Measurements from ENCODE around the gene CTCFL.

Gene CTCFL

GRCh38 chr20:57507477-57507876 lies 17.5 kb downstream of the CTCFL start:
- H3K4me3 ChIP-seq (ENCODE audit: low read depth, low read length) = no peak overlapping the region
- no peak for DNase-seq (ENCODE audit: low read depth)
- TF ChIP-seq CTCF (IDR thresholded peaks at IDR 0.05; ENCODE audit: low read depth, low read length, missing control alignments) = no peak

GRCh38 chr20:57505979-57506378 lies 19.0 kb downstream of the CTCFL start:
- no peak for DNase-seq (ENCODE audit: low read depth)
- no peak overlapping the region for H3K4me3 ChIP-seq (ENCODE audit: low read depth, low read length)
- no peak for TF ChIP-seq CTCF (IDR thresholded peaks at IDR 0.05; ENCODE audit: low read depth, low read length, missing control alignments)

- no peak for DNase-seq (ENCODE audit: low read depth)
- H3K4me3 ChIP-seq (ENCODE audit: low read depth, low read length) = no peak overlapping the region
- TF ChIP-seq CTCF (IDR thresholded peaks at IDR 0.05; ENCODE audit: low read depth, low read length, missing control alignments) = no peak
These were observed 20.5 kb downstream of the CTCFL start for GRCh38 chr20:57504411-57504810.

GRCh38 chr20:57503035-57503658 lies 21.8 kb downstream of the CTCFL start:
- H3K4me3 ChIP-seq (ENCODE audit: low read depth, low read length) = no peak overlapping the region
- TF ChIP-seq CTCF (IDR thresholded peaks at IDR 0.05; ENCODE audit: low read depth, low read length, missing control alignments) = no peak
- DNase-seq (ENCODE audit: low read depth) = peak; percentile 47

- DNase-seq (ENCODE audit: low read depth) = no peak
These were observed 22.6 kb downstream of the CTCFL start for GRCh38 chr20:57502336-57502700.

GRCh38 chr20:57501461-57502335 lies 23.2 kb downstream of the CTCFL start:
- no peak for DNase-seq (ENCODE audit: low read depth)
- no peak overlapping the region for H3K4me3 ChIP-seq (ENCODE audit: low read depth, low read length)
- no peak for TF ChIP-seq CTCF (IDR thresholded peaks at IDR 0.05; ENCODE audit: low read depth, low read length, missing control alignments)

More at GRCh38 chr20:57502336-57502700, 22.6 kb downstream of the CTCFL start:
- TF ChIP-seq CTCF (IDR thresholded peaks at IDR 0.05; ENCODE audit: low read depth, low read length, missing control alignments) = no peak
- H3K4me3 ChIP-seq (ENCODE audit: low read depth, low read length) = no peak overlapping the region

All from GM12864 (cell line).